Brain pericyte (primary cell): ENCODE data around the gene BOC.

Experiments used
- DNase-seq: peaks from one replicate; pipeline ENCODE4 v3.0.0-alpha.2; 2012; ENCODE audit warnings: low read depth, low spot score

BOC gene

GRCh38 chr3:113268311-113268710 is 57.0 kb downstream of the BOC start:
- no peak for DNase-seq

GRCh38 chr3:113268942-113269341 is 57.6 kb downstream of the BOC start:
- no peak for DNase-seq

- DNase-seq = no peak
These were observed 58.3 kb downstream of the BOC start for GRCh38 chr3:113269661-113270060.

- DNase-seq = no peak
These were observed 58.7 kb downstream of the BOC start for GRCh38 chr3:113270068-113270467.

- no peak for DNase-seq
These were observed 59.4 kb downstream of the BOC start for GRCh38 chr3:113270786-113271185.

GRCh38 chr3:113271189-113271588 is 59.8 kb downstream of the BOC start:
- DNase-seq = no peak

GRCh38 chr3:113271594-113272384 is 60.4 kb downstream of the BOC start:
- no peak for DNase-seq

- no peak for DNase-seq
These were observed 61.0 kb downstream of the BOC start for GRCh38 chr3:113272385-113272779.

- DNase-seq = no peak
These were observed 61.7 kb downstream of the BOC start for GRCh38 chr3:113273011-113273410.

- DNase-seq = no peak
These were observed 62.4 kb downstream of the BOC start for GRCh38 chr3:113273604-113274378.

- DNase-seq = no peak
These were observed 63.3 kb downstream of the BOC start for GRCh38 chr3:113274425-113275257.

GRCh38 chr3:113275258-113275556 is 63.9 kb downstream of the BOC start:
- no peak for DNase-seq

- DNase-seq = no peak
These were observed 64.2 kb downstream of the BOC start for GRCh38 chr3:113275583-113275928.

GRCh38 chr3:113275929-113276750 is 64.8 kb downstream of the BOC start:
- DNase-seq = peak; percentile 82

GRCh38 chr3:113276751-113277080 is 65.4 kb downstream of the BOC start:
- DNase-seq = no peak

- no peak for DNase-seq
These were observed 66.1 kb downstream of the BOC start for GRCh38 chr3:113277414-113277813.

- DNase-seq = no peak
These were observed 66.7 kb downstream of the BOC start for GRCh38 chr3:113277941-113278598.

GRCh38 chr3:113278599-113278955 is 67.2 kb downstream of the BOC start:
- DNase-seq = no peak

GRCh38 chr3:113279686-113280085 is 68.3 kb downstream of the BOC start:
- DNase-seq = no peak

GRCh38 chr3:113283306-113283705 is 71.9 kb downstream of the BOC start:
- DNase-seq = no peak

GRCh38 chr3:113284453-113285050 is 73.2 kb downstream of the BOC start:
- DNase-seq = no peak
